ENCODE measurements around the gene CRY2. TPM values are rescaled to one million over a fixed set of nuclear protein-coding genes. Genes with fewer than 3 reads are reported as not detected.

CRY2 gene
- total RNA-seq, 2 experiments from 2014 or later: 248 TPM

DNA sequence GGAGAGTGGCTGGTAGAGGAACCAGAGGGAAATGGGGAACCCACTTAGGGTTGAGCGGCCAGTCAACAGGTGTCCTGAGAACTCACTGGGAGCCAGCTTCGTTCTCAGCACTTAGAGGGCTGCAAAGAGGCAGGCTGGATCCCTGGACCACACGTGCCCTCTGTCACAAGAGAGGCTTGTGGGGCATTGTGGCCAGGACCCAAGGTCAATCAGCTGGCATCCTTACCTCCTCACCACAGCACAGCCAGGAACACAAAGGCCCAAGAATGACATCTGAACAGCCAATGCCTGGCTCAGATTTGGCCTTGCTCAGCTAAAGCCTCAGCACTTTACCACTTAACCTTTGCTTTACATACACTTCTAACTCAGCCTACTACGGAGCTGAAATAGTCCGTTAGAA, 45.6 kb downstream of the CRY2 start:
- CTCF ChIA-PET: no interaction called here

DNA sequence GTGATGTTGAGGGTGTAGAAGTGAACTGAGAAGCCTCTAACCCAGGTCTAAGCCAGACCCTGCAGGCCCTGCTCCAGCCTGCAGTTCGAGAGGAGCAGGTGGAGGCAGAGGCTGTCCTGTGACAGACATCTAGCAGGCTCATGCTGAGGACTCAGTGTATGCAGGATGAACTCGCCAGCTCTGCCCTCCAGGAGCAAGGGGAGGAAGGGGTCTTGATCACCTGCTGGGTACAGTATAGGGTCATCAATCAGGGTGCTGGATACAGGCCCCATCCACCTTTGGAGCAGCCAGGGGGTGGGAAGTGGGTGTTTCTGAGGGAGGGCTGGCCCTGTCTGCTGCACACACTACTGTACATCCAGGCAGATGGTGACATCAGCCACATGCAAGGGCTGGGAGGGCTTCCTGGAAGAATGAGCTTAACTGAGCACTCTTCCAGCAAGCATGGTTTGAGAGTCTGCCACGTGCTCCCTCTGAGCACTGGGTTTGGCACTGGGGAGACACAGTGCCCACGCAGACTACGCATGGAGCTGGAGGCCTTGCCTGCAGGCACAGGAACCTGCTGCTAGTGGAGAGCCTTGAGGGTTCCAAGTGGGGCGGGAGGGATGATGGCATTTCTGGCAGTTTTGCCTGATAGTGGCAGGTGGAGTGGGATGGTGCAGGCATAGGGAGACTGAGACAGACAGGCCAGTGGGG, 47.4 kb downstream of the CRY2 start:
- peaks cover 70% of the 10 kb centered on the region for H3K27me3 Mint-ChIP-seq
- peaks cover 9% of the 10 kb centered on the region for H3K4me1 ChIP-seq (ENCODE audit: insufficient read depth, low read length)
- TF ChIP-seq, protein P1, sequence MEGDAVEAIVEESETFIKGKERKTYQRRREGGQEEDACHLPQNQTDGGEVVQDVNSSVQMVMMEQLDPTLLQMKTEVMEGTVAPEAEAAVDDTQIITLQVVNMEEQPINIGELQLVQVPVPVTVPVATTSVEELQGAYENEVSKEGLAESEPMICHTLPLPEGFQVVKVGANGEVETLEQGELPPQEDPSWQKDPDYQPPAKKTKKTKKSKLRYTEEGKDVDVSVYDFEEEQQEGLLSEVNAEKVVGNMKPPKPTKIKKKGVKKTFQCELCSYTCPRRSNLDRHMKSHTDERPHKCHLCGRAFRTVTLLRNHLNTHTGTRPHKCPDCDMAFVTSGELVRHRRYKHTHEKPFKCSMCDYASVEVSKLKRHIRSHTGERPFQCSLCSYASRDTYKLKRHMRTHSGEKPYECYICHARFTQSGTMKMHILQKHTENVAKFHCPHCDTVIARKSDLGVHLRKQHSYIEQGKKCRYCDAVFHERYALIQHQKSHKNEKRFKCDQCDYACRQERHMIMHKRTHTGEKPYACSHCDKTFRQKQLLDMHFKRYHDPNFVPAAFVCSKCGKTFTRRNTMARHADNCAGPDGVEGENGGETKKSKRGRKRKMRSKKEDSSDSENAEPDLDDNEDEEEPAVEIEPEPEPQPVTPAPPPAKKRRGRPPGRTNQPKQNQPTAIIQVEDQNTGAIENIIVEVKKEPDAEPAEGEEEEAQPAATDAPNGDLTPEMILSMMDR (IDR thresholded peaks at IDR 0.05): no peak
- no peak overlapping the region for H3K27ac Mint-ChIP-seq
- peaks cover 9% of the 10 kb centered on the region for H3K4me1 Mint-ChIP-seq (ENCODE audit: low read depth)
- no peak overlapping the region for H3K4me3 Mint-ChIP-seq
- peaks cover 40 to 55% of the 10 kb centered on the region in 2 experiments for H3K27me3 ChIP-seq (ENCODE audit: control insufficient read depth in 1 of 2, insufficient read depth in 2 of 2, low read length in 2 of 2)
- ATAC-seq (ENCODE audit: poor library complexity) (no peak), DNase-seq (no peak)
- H3K9me3 ChIP-seq (ENCODE audit: control insufficient read depth in 1 of 2, insufficient read depth in 1 of 2, low read length in 2 of 2): peaks cover 0 to 6% of the 10 kb centered on the region in 2 experiments
- intact Hi-C loops (cut with DNase I, micrococcal nuclease): no loop called here
- no peaks in the 10 kb centered on the region for H3K9me3 Mint-ChIP-seq
- ChIA-PET CTCF (no interaction called here), POLR2A (no interaction called here)
- no peak overlapping the region for H3K27ac ChIP-seq (ENCODE audit: low read depth in 1 of 2, low read length in 2 of 2)
- H3K36me3 Mint-ChIP-seq (ENCODE audit: low read depth): no peaks in the 10 kb centered on the region
- no peaks in the 10 kb centered on the region for H3K36me3 ChIP-seq (ENCODE audit: insufficient read depth, low read length)
- H3K4me3 ChIP-seq (ENCODE audit: low read length): no peak overlapping the region

More for the DNA sequence above, 45.6 kb downstream of the CRY2 start:
- Mint-ChIP-seq H3K9me3 (no peaks in the 10 kb centered on the region), H3K4me3 (no peak overlapping the region), H3K27ac (no peak overlapping the region), H3K4me1 (ENCODE audit: low read depth) (no peaks in the 10 kb centered on the region), H3K27me3 (peaks cover 53% of the 10 kb centered on the region), H3K36me3 (ENCODE audit: low read depth) (no peaks in the 10 kb centered on the region)
- no peak for ATAC-seq (ENCODE audit: poor library complexity)
- Histone ChIP-seq H3K4me3 (ENCODE audit: low read length) (no peak overlapping the region), H3K27me3 (ENCODE audit: control insufficient read depth in 1 of 2, insufficient read depth in 2 of 2, low read length in 2 of 2) (peaks cover 24 to 37% of the 10 kb centered on the region in 2 experiments), H3K27ac (ENCODE audit: low read depth in 1 of 2, low read length in 2 of 2) (no peak overlapping the region), H3K9me3 (ENCODE audit: control insufficient read depth in 1 of 2, insufficient read depth in 1 of 2, low read length in 2 of 2) (peaks cover 0 to 6% of the 10 kb centered on the region in 2 experiments), H3K4me1 (ENCODE audit: insufficient read depth, low read length) (no peaks in the 10 kb centered on the region), H3K36me3 (ENCODE audit: insufficient read depth, low read length) (no peaks in the 10 kb centered on the region)
- TF ChIP-seq, protein P1 (IDR thresholded peaks at IDR 0.05): no peak
- intact Hi-C loops (cut with DNase I, micrococcal nuclease): no loop called here
- no peak for DNase-seq
- POLR2A ChIA-PET: interaction anchor here (0.7 kb wide), 1 partner anchor 46 kb away, joined by 3 read pairs; the partner anchor contains the start of gene CRY2

DNA sequence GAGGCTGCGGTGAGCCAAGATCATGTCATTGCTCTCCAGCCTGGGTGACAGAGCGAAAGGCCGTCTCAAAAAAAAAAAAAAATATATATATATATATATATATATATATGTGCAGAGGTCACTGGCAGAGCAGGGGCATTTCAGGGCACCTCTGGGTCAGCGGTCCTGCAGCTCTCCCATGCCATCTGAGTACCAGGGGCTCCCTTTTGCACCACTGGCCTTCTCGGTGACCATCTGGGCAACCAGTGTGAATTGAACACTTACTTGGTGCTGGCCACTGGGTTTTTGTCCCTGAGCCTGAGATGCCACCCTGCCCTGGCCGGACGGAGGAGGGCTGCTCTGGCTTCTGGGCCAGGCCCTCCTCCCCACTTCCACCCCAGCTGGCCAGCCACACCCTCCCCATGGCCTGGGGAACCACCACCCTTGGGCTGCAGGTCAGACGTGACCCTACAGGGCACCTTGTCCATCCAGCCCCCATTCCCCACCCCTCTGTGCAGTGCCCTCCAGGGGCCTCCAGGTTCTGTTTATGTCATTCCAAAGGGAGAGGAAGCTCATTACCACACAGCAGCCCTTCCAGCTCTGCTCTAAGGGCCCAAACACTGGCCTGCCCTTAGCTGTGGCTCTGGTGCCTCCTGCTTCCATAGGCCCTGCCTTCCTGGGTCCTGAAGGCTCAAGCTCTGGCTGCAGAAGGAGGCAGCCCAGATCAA, 48.4 kb downstream of the CRY2 start:
- peaks cover 66% of the 10 kb centered on the region for H3K27me3 Mint-ChIP-seq
- TF ChIP-seq, protein P1 (IDR thresholded peaks at IDR 0.05): no peak
- no peaks in the 10 kb centered on the region for H3K9me3 Mint-ChIP-seq
- H3K27ac Mint-ChIP-seq: no peak overlapping the region
- Histone ChIP-seq H3K27ac (ENCODE audit: low read depth in 1 of 2, low read length in 2 of 2) (no peak overlapping the region), H3K27me3 (ENCODE audit: control insufficient read depth in 1 of 2, insufficient read depth in 2 of 2, low read length in 2 of 2) (peaks cover 44 to 62% of the 10 kb centered on the region in 2 experiments), H3K36me3 (ENCODE audit: insufficient read depth, low read length) (no peaks in the 10 kb centered on the region), H3K9me3 (ENCODE audit: control insufficient read depth in 1 of 2, insufficient read depth in 1 of 2, low read length in 2 of 2) (peaks cover 0 to 12% of the 10 kb centered on the region in 2 experiments), H3K4me1 (ENCODE audit: insufficient read depth, low read length) (peaks cover 15% of the 10 kb centered on the region), H3K4me3 (ENCODE audit: low read length) (no peak overlapping the region)
- DNase-seq: no peak
- POLR2A ChIA-PET: no interaction called here
- no peak for ATAC-seq (ENCODE audit: poor library complexity)
- H3K4me3 Mint-ChIP-seq: no peak overlapping the region
- intact Hi-C loops (cut with DNase I, micrococcal nuclease): no loop called here
- CTCF ChIA-PET: interaction anchor here (1.1 kb wide), 1 partner anchor 54 kb away, joined by 3 read pairs; no protein-coding TSS in a partner anchor
- no peaks in the 10 kb centered on the region for H3K36me3 Mint-ChIP-seq (ENCODE audit: low read depth)
- peaks cover 12% of the 10 kb centered on the region for H3K4me1 Mint-ChIP-seq (ENCODE audit: low read depth)

All from CD4-positive, alpha-beta T cell (primary cell).